ENCODE measurements around the gene TTC28.
"Not testable (repeated sequence)": the region's sequence is repeated elsewhere in the genome, so short reads cannot be mapped to it uniquely, and the experiment has no call there.

Gene TTC28

DNA sequence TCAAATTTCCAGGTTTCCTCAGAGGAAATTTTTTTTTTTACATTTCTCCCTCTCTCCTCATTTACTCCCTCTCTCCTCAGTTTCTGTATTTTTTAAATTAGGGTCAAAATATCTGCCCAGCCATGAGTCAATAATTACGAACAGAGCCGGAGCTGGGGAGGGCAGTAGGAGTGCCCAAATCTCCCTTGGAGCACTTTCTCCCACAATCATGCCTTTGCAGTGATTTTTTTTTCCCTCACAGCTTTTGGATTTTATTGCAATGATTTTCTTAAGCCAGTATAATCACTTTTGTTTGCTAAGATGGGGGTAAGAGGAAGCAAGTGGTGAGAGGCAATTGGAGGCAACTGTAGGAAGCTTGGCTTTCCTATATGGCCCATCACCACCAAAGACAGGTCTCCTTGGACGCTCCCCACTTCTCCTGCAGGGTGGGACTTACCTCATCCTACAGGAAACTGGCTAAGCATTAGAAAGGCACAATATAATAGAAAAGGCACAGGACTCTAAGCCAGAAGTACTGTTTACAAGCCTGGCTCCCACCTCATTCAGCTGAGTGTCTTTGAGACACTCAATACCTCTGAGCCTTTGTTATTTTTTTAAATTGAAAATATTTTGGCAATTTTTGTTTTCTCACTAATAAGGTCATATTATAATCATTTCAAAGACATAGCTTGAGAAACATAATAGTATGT, 568.0 kb downstream of the TTC28 start:
- H3K4me3 ChIP-seq (ENCODE audit: low read length): no peak overlapping the region
- TF ChIP-seq ZNF274 (IDR thresholded peaks at IDR 0.05; ENCODE audit: low read depth, low read length): no peak

DNA sequence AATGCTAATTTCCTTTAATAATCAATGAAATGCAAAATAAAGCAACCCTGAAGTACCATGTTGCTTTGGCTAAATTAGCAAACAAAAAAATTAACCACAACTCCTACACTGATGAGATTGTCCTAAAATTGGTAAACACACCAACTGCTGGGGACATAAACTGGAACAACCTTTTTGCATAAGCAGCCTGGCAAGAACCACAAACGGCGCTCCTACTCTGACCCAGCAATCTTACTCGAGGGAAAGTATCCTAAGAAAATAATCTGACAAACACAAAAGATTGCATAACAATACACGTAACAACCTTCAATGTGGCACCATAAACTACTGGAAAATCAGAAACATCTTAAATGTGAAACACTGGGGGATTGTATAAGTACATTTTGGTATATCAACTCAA, 570.8 kb downstream of the TTC28 start:
- H3K4me3 ChIP-seq (ENCODE audit: low read length): no peak overlapping the region
- no peak for TF ChIP-seq ZNF274 (IDR thresholded peaks at IDR 0.05; ENCODE audit: low read depth, low read length)

DNA sequence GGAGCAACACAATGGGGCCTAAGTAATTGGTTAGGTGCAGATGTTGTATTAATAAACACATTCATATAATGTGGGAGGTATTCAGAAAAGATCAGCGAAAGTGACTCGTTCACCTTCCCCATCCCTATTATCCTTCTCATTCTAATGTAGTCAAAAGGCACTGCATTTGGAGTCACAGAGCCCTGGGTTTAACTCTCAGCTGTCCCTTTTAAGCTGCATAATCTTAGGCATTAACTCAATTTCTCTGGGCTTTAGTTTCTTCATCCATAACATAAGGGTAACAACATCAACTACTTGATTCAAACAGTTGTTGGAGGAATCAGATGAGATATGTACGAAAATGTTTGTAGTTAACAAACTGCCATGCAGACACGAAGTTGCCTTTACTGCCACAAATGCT, 573.0 kb downstream of the TTC28 start:
- no peak for TF ChIP-seq ZNF274 (IDR thresholded peaks at IDR 0.05; ENCODE audit: low read depth, low read length)
- no peak overlapping the region for H3K4me3 ChIP-seq (ENCODE audit: low read length)

DNA sequence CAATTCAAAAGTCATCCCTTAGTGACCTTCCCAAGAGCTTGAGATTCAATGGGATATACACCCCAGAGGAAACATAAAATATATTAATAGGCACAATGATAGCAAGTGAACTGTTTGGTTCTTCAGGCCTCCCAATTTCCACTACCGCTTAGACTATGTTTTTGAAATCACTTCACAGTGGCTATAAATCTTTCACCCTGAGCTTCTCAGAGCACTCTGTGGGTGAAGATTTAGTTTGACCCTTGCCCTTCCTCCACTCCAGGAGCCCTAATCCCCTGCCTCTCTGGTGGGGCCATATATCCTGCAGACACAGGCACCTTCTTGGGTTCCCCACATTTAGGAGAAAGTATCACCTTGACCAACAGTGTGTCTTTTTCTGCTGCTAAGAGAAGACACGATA, 573.7 kb downstream of the TTC28 start:
- no peak for TF ChIP-seq ZNF274 (IDR thresholded peaks at IDR 0.05; ENCODE audit: low read depth, low read length)
- H3K4me3 ChIP-seq (ENCODE audit: low read length): no peak overlapping the region

DNA sequence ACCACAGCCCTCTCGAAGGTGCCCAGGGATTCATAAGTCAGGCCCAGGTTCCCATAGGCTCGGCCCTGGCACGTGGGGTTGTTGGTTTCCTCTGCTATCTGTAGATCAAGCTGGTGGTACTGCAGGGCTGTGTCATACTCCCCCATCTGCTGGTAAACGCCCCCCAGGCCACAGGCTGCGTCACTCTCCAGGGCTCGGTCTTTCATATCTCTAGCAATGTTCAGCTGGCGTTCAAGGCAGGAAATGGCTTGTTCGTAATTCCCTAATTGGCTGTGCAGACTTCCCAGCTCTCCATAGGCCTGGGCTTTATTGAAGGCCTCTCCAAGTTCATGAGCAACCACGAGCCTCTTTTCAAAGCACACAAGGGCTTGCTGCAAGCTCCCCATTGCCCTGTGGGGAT, 574.2 kb downstream of the TTC28 start:
- no peak overlapping the region for H3K4me3 ChIP-seq (ENCODE audit: low read length)
- no peak for TF ChIP-seq ZNF274 (IDR thresholded peaks at IDR 0.05; ENCODE audit: low read depth, low read length)

DNA sequence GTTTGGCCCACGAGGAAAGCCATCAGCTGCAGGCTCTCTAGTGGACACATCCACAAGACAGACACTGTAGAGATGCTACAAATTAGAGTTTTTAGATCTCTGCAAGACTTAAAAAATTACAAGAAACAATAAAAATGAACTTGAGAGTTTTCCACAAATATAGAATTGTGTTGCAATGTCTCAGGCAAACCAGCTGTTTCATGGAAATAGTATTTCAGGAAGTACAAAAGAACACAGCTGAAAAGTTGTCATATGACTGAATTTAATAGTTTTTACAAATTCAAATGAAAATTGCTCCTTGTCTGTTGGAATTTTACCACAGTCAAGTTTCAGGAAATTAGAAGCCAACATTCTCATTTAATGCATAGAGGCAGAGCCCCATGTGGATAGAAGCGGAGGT, 576.0 kb downstream of the TTC28 start:
- no peak overlapping the region for H3K4me3 ChIP-seq (ENCODE audit: low read length)
- no peak for TF ChIP-seq ZNF274 (IDR thresholded peaks at IDR 0.05; ENCODE audit: low read depth, low read length)

DNA sequence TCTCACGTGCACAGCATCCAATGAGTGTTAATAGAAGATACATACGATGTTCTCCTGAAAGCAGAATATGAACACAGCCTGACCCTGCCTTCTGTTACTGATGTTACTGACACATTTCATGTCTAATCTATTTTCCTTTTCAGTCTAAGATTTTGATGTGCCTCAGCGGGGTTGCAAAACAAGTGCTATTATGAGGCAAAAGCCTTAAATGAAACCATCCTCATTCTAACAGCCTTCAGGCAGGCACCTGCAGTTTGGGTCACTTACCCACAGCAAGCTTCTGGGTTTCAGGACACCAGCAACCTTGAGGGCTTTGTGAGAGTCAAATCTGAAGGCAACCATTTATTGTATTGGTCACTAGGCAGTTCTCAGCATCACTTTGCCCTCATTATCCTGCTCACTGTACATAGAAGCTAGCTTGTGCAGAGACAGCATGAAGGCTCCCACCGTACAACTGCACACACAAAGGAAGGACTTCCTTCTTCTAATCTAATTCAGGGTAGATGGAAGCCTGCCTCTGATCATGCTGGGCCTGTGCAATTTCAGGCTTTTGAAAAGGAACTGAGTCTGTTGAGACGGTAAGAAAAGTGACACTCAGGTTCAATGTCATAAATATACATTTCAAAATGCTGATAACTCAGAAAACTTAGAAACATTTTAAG, 577.4 kb downstream of the TTC28 start:
- TF ChIP-seq ZNF274 (IDR thresholded peaks at IDR 0.05; ENCODE audit: low read depth, low read length): no peak
- no peak overlapping the region for H3K4me3 ChIP-seq (ENCODE audit: low read length)

DNA sequence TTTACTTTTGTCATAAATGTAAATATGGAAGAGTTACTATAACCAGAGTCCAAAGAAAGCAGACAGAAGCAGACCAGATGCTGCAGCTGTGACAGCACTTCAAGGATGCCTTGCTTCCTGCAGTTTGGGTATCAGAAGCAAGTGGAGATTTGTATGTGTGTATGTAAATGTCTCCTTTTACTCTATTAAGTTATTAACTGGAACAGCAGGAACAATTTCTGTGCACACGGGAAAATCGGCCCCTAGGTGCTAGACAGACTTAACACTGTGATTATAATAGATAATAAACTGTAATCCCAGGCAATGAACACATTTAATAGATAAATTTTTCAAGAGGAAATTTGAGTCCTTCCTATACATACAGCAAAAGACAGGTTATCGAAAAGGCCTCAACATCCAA, 582.0 kb downstream of the TTC28 start:
- TF ChIP-seq ZNF274 (IDR thresholded peaks at IDR 0.05; ENCODE audit: low read depth, low read length): no peak
- no peak overlapping the region for H3K4me3 ChIP-seq (ENCODE audit: low read length)

DNA sequence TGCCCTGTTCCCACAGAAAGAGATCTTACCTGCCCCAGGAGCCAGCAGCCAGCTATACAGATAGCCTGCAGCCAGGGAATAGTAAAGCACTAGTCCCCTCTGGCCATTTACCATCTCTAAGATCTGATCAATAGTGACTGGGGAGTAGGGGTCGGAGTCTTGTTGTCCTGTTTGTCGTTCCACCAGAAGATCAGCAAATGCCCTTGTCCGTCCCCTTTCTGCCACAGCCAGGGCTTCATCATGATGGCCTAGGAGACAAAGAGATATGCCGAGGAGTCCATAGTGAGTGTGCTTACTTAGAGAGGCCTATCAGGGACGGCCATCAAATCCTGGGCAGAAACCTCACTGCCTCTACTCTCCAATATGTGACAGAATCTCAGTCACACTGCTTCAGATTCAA, 583.5 kb downstream of the TTC28 start:
- no peak overlapping the region for H3K4me3 ChIP-seq (ENCODE audit: low read length)
- TF ChIP-seq ZNF274 (IDR thresholded peaks at IDR 0.05; ENCODE audit: low read depth, low read length): no peak

DNA sequence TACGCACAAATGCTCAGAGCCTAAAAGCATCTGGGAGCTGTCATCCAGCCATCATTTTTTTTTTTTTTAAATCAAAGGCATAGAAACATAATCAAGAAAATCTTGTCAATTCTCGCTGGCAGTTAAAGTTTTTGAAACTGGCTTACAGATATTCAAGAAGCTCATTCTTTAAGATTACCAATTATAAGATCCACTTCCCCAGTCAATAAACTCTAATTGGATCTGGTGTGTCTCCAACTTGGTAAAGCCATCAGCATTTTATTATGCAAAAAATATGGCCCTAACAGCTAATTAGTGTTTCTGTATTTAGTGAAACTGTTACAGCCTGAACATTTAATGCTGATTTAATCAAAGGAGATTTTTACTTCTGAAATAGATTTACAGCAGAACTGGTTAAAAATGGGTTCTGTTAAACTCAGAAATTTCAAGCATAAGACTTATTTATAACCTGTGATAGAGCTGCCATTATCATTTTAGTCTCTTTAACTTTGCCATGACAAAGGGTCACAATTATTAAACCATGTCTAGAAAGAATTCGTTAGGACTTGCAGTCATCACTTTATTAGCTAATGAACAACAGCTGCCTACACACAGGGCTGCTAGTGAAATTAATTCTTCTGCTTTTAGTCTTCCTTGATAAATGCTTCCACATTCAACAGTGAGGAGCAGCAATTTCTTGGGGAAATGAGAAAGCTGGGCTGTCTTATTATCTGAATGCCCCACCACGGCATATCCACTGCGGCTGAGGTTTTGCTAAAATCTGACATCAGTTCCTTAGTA, 584.1 kb downstream of the TTC28 start:
- H3K4me3 ChIP-seq (ENCODE audit: low read length): no peak overlapping the region
- TF ChIP-seq ZNF274 (IDR thresholded peaks at IDR 0.05; ENCODE audit: low read depth, low read length): no peak

DNA sequence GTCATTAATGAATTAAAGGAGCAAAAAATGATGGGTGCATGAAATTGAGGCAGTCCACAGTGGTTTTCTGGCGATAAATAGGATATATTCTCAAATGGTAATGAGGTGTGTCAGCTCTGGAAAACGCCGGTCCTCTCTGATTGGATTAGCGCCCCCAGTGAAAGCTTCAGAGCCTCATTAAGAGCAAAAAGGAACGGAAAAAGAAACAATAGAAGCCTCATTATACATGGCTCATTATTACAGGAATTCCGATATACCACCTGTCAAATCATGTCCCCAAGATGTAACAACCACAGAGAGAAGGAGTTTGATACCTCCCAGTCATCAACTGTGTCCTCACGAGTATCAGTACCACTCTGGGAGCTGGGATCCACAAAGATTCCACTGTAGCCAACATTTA, 584.9 kb downstream of the TTC28 start:
- TF ChIP-seq ZNF274 (IDR thresholded peaks at IDR 0.05; ENCODE audit: low read depth, low read length): no peak

DNA sequence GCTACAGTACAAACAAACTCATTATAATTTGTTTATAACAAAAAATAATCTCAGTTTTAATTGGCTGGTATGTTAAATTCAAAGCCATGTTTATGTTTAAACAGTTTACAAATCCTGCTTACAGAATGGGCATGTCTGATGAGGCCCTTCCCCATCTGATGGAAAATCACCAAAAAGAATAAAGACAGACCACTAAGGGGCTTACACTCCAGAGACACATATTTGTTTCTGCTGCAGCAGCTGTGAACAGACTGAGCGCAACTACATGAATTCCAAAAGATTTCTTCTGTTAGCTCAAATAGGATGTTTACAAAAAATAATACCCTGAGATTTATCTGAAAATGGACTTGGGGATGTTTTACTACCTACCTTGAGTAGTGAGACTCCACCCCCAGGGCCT, 585.9 kb downstream of the TTC28 start:
- no peak for TF ChIP-seq ZNF274 (IDR thresholded peaks at IDR 0.05; ENCODE audit: low read depth, low read length)
- H3K4me3 ChIP-seq (ENCODE audit: low read length): no peak overlapping the region

More for the DNA sequence above, 584.9 kb downstream of the TTC28 start:
- H3K4me3 ChIP-seq (ENCODE audit: low read length): no peak overlapping the region

DNA sequence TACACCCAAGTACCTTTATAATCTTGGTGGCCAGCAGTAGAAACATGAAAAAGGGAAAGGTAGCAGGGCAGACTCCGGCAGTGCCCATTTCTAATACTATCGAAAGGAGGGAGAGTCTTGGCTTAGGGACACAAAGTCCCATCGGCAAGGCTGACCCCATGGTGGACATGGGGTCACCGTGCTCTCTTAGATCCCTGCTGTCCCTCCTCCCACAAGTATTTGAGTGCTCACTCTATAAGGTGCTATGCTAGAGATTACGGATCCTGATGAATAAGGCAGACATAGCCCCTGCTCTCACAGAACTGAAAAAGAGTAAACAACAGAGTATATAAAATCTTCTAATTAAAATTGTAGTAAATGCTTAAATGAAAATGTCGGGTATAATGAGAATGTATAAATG, 588.2 kb downstream of the TTC28 start:
- TF ChIP-seq ZNF274 (IDR thresholded peaks at IDR 0.05; ENCODE audit: low read depth, low read length): no peak
- H3K4me3 ChIP-seq (ENCODE audit: low read length): no peak overlapping the region

DNA sequence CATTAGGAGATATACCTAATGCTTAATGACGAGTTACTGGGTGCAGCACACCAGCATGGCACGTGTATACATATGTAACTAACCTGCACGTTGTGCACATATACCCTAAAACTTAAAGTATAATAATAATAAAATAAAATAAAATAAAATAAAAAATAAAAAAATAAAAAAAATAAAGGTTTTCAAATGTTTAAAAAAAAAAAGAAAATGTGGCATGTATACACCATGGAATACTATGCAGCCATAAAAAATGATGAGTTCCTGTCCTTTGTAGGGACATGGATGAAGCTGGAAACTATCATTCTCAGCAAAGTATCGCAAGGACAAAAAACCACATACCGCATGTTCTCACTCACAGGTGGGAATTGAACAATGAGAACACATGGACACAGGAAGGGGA, 590.1 kb downstream of the TTC28 start:
- H3K4me3 ChIP-seq (ENCODE audit: low read length): not testable (repeated sequence)

DNA sequence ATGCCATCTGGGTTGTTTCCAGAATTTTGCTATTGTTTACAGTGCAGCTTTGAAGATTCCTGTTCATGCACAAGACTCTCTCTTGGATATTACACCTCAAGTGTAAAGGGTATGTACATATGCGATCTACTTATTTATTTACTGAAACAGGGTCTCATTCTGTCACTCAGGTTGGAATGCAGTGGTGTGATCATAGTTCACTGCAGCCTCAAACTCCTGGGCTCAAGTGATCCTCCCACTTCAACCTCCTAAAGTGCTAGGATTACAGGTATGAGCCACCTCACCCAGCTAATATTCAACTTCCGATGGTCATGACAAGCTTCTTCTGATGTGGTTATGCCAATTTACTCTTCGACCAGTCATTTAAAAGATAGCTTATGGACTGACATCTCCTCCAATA, 602.5 kb downstream of the TTC28 start:
- TF ChIP-seq ZNF274 (IDR thresholded peaks at IDR 0.05; ENCODE audit: low read depth, low read length): no peak
- no peak overlapping the region for H3K4me3 ChIP-seq (ENCODE audit: low read length)
